Thymus (tissue), 11 donors: ENCODE results near the gene ARID1B. TPM values are rescaled to one million over a fixed set of nuclear protein-coding genes. Genes with fewer than 3 reads are reported as not detected.

Experiments
- DNase-seq, 9 donors: peaks; one replicate each; pipeline ENCODE4 v3.0.0-alpha.2; 2013; ENCODE audit warnings: low spot score in 9 of 9, low read depth in 6 of 9, missing footprints in 1 of 9
- H3K27ac ChIP-seq, 2 donors: one replicate each; pipeline ENCODE4 v1.5.1; 2013; ENCODE audit warnings: control low read depth in 1 of 2, low read depth in 1 of 2, low read length in 1 of 2, mild to moderate bottlenecking in 1 of 2, moderate library complexity in 1 of 2
- H3K27me3 ChIP-seq, 2 donors: one replicate each; pipeline ENCODE4 v1.5.1; 2013; ENCODE audit warnings: low read length in 1 of 2; ENCODE audit not compliant: control insufficient read depth in 2 of 2, insufficient read depth in 1 of 2
- H3K36me3 ChIP-seq, 2 donors: one replicate each; pipeline ENCODE4 v1.5.1; 2013; ENCODE audit warnings: low read length in 1 of 2, mild to moderate bottlenecking in 1 of 2, moderate library complexity in 1 of 2; ENCODE audit not compliant: control insufficient read depth in 2 of 2, insufficient read depth in 2 of 2
- H3K4me1 ChIP-seq, 2 donors: one replicate each; pipeline ENCODE4 v1.5.1; 2013; ENCODE audit warnings: low read length in 2 of 2; ENCODE audit not compliant: control insufficient read depth in 2 of 2, insufficient read depth in 2 of 2
- H3K4me3 ChIP-seq, 2 donors: one replicate each; pipeline ENCODE4 v1.5.1; 2013; ENCODE audit warnings: low read length in 2 of 2, control low read depth in 1 of 2, mild to moderate bottlenecking in 1 of 2
- H3K9me3 ChIP-seq, 2 donors: one replicate each; pipeline ENCODE4 v1.5.1; 2013; ENCODE audit warnings: low read length in 1 of 2, mild to moderate bottlenecking in 1 of 2; ENCODE audit not compliant: control insufficient read depth in 2 of 2, insufficient read depth in 1 of 2
- WGBS: extraction: QIAGEN DNeasy Blood & Tissue Kit; methylation state at CpG from one replicate; pipeline ENCODE4 v1.1.7; 2013; 5-methylcytosine and 5-hydroxymethylcytosine counted together
- polyA plus RNA-seq: library from polyadenylated mRNA; stranded (reverse); fragments of 200-250 nt; gene quantifications from one replicate; pipeline ENCODE4 v1.2.3, GENCODE V29; 2013
- total RNA-seq: library from RNA; stranded (reverse); fragments of 120-200 nt; gene quantifications from one replicate; pipeline ENCODE4 v1.2.4, GENCODE V29; 2013
- donor health status: healthy.

Gene ARID1B
- total and polyA plus RNA-seq, 2 donors, result 24.0 to 26.5 TPM

DNA sequence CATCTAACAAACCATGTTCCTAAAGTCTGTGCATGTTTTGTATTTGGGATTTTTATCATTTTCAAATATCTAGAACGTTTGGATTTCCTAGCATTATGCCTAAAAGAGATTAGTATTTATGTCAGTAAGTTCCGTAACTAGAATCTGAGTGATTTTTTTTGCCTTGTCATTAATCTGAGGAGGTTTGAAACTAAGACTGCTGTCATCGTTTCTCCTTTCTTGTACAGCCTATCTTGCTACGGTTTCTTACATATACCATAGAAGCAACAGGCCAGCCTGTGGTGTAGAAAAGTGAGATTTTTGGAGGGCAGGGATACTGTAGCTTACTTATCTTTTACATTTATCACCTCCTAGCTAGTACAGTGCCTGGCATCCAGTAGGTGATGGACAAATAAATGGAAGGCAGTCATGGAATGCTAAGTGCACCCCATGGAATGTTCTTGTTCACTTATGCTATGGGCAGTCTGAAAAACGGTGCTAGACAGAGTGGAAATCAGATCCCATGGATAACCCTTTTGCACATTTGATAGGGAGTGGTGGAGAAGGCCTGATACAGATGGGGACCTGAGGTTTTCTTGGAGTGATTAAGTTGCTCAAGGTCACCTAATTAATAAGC is 93.9 kb downstream of the ARID1B start:
- no peak overlapping the region for H3K27ac ChIP-seq
- 85% methylated on average over 5 of the region's 5 CpGs for WGBS
- H3K4me3 ChIP-seq, result no peak overlapping the region
- no peaks in the 10 kb centered on the region for H3K27me3 ChIP-seq
- H3K4me1 ChIP-seq, result peaks cover 0 to 5% of the 10 kb centered on the region in 2 donors
- no peaks in the 10 kb centered on the region for H3K9me3 ChIP-seq
- peaks cover 3 to 14% of the 10 kb centered on the region in 2 donors for H3K36me3 ChIP-seq
- DNase-seq, result no peak

DNA sequence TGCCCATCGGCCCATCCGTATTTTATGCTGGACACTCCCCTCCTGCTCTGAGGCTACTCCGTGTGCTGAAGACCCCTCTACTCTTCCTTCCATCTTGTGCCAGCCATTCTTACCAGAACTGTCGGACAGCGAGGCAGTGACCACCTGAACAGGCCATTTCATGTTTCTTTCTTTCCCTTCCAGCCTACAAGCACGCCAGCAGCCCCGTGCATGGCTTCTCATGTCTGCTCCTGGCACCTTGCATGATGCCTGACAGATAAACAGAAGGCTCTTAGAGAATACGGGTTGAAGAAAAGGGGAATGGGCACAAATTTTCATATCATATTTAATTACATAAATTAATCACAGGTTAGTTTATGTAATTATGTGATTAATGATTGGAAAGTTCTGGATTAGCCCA is 95.7 kb downstream of the ARID1B start:
- Histone ChIP-seq H3K9me3 (no peaks in the 10 kb centered on the region), H3K27me3 (no peaks in the 10 kb centered on the region), H3K36me3 (peaks cover 3 to 12% of the 10 kb centered on the region in 2 donors), H3K4me1 (no peaks in the 10 kb centered on the region), H3K4me3 (no peak overlapping the region), H3K27ac (no peak overlapping the region)
- 97% methylated on average over 8 of the region's 8 CpGs for WGBS
- no peak for DNase-seq

DNA sequence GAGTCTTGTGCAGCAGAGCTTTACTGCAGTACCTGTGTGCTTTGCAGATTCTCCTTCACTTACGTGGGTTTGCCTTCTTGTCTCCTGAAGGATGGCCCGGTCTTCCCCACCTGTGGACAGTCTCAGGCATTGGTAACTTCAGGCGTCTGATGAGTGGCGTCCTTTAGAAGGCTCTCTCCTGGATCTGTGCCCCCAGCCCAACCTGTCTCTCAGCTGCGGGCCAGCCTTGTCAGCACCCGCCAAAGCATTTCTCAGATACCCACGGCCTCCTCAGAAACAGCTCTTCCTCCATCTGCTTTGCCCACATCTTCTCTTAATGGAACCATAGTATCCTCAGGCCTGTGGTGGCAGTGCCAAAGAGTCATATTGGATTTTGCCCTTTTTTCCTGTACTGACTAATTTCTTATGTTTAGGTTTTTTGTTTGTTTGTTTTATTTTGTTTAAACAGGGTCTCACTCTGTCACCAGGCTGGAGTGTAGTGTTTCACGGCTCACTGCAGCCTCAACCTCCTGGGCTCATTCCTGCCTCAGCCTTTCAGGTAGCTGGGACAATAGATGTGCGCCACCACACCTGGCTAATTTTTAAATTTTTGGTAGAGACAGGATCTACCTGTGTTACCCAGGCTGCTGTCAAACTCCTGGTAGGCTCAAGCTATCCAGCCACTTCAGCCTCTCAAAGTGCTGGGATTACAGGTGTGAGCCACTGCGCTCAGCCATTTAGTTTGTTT is 96.6 kb downstream of the ARID1B start:
- Histone ChIP-seq H3K36me3 (peaks cover 3 to 18% of the 10 kb centered on the region in 2 donors), H3K27ac (no peak overlapping the region), H3K4me1 (peaks cover 0 to under 1% of the 10 kb centered on the region in 2 donors), H3K9me3 (no peaks in the 10 kb centered on the region), H3K27me3 (no peaks in the 10 kb centered on the region), H3K4me3 (no peak overlapping the region)
- no peak for DNase-seq
- 95% methylated on average over 10 of the region's 10 CpGs for WGBS

DNA sequence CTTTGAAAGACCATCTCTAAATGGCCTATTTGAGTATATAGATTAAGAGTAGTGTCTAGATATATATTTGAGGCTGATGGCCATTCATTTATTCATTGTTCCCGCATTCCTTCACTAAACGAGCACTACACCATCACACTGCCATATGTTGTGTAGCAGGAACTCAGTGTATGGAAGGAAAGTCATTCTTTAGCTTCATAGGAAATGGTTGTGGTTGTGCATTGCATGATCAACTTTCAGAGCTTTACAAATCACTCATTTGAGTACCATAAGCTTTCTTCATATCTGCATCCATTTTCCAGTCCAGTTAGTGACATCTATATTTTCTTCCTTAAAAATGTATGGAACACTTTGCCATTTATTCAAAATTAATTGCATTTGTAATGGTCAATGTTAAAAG is 97.9 kb downstream of the ARID1B start:
- H3K36me3 ChIP-seq, result peaks cover 3 to 17% of the 10 kb centered on the region in 2 donors
- H3K4me3 ChIP-seq, result no peak overlapping the region
- WGBS, result 69% methylated on average over 2 of the region's 2 CpGs
- no peaks in the 10 kb centered on the region for H3K27me3 ChIP-seq
- no peaks in the 10 kb centered on the region for H3K9me3 ChIP-seq
- peaks cover 0 to 5% of the 10 kb centered on the region in 2 donors for H3K4me1 ChIP-seq
- no peak overlapping the region for H3K27ac ChIP-seq
- DNase-seq, result no peak

DNA sequence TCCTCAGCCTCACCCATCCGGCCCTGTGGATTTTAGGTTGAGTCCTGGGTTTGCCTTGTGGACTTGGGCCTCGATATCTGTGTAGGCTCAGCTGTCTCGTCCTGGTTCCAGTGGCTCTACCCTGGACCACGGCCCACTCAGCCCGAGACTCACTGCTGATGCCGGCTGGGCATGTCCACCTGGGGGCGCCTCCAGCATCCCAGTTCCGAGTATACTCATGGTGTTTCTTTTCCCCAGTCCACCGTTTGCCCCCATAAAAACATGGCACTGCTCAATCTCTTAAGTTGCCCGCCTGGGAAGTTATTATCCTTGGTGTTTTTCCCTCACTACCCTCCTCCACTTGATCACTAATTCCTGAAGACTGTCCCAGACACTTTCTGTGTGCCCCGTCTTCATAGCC is 99.1 kb downstream of the ARID1B start:
- Histone ChIP-seq H3K4me1 (peaks cover 0 to 7% of the 10 kb centered on the region in 2 donors), H3K4me3 (no peak overlapping the region)
- no peak for DNase-seq

DNA sequence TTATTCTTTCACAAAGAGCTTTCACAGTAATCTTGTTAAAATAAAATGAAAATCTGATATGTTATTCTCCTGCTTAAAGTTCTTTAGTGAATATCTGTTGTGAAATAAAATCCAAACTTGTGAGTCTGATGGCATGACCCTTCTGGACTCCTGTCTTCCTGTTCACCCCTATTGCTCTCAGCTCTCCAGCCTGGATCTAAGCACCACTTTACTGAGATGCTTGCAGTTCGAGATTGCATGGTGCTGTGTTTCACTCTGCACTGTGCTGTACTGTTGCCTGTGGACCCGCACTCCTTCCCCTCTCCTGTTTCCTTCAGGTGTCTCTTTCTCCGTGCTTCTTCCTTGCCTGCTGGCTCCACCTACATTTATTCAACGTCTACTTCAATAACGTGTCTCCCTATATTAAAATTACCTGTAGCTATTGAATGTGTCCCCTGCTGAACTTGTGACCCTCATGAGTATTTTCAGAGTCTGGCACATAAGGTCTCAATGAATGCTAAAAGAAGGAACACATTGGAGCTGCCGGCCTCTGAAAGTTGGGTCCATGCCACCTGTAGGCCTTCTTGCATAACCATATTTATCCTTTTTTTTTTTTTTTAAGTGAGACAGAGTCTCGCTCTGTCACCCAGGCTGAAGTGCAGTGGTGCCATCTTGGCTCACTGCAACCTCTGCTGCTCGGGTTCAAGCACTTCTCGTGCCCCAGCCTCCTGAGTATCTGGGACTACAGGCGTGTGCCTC is 100.1 kb downstream of the ARID1B start:
- H3K27ac ChIP-seq, result no peak overlapping the region
- 90% methylated on average over 10 of the region's 10 CpGs for WGBS
- H3K9me3 ChIP-seq, result no peaks in the 10 kb centered on the region
- DNase-seq, result no peak
- no peaks in the 10 kb centered on the region for H3K27me3 ChIP-seq
- no peak overlapping the region for H3K4me3 ChIP-seq
- H3K36me3 ChIP-seq, result peaks cover 3 to 13% of the 10 kb centered on the region in 2 donors
- peaks cover 6 to 16% of the 10 kb centered on the region in 2 donors for H3K4me1 ChIP-seq

More for the DNA sequence above, 99.1 kb downstream of the ARID1B start:
- Histone ChIP-seq H3K36me3 (peaks cover 3 to 13% of the 10 kb centered on the region in 2 donors), H3K27me3 (no peaks in the 10 kb centered on the region), H3K9me3 (no peaks in the 10 kb centered on the region), H3K27ac (no peak overlapping the region)
- WGBS, result 97% methylated on average over 11 of the region's 11 CpGs

DNA sequence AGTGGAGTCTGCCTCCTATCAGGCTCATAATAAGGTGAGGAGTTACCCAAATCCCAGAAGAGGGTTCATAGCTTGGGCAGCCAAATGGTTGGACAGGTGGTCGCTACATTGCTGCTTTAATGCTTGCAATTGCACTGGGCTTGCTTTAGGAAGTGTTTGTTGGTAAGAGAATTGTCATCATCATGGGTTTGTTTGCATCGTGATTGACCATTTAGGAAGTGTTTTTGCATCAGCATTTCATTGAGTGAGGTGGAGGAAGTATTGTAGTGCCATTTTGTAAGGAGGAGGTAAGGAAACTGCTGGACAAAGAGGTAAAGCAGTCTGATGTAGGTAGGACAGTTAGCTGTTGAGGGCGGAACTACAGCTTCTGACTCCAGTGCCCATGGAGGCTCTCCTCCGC is 101.5 kb downstream of the ARID1B start:
- Histone ChIP-seq H3K27me3 (no peaks in the 10 kb centered on the region), H3K4me3 (no peak overlapping the region), H3K27ac (no peak overlapping the region), H3K4me1 (peaks cover 19 to 28% of the 10 kb centered on the region in 2 donors), H3K9me3 (no peaks in the 10 kb centered on the region), H3K36me3 (peaks cover under 1 to 10% of the 10 kb centered on the region in 2 donors)
- DNase-seq, result no peak
- WGBS, result 97% methylated on average over 4 of the region's 4 CpGs

DNA sequence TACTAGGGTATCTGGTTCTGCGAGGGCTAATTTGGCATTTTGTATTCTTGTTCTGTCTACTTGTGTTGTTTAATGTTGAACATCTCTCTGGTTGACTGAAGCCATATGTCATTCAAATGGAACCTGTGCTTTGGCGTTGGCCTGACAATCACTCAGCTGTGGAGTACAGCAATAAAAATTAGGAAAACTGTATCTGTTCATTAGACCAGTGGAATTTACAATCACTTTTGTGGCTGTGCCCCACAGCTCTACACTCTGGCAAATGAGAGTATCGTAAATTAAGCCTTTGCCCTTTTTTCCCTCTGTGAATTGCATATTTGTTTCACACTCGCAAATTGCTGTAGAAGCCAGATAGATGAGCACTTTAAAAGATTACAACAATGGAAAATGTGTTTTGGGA is 102.0 kb downstream of the ARID1B start:
- Histone ChIP-seq H3K36me3 (peaks cover 0 to 8% of the 10 kb centered on the region in 2 donors), H3K4me3 (no peak overlapping the region), H3K9me3 (no peaks in the 10 kb centered on the region), H3K27me3 (no peaks in the 10 kb centered on the region), H3K27ac (no peak overlapping the region), H3K4me1 (peaks cover 19 to 29% of the 10 kb centered on the region in 2 donors)
- DNase-seq, result no peak
- 94% methylated on average over 4 of the region's 4 CpGs for WGBS

DNA sequence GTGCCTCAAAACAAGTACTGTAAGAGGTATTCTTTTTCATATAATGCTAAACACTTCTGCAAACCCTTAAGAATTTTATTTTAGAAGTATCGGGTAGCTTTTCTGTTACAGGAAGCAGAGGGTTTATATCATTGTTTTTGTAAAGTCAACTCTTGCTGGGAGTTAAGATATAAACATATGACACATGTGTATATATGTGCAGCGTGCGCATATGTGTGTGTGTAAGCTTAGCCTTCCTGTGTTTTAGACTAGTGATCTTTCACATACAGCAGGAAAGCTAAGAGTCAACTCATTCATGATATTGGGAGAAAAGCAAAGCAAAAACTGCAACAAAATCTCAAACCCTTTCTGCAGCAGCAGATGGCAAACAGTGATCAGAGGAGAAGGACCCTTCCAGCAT is 102.4 kb downstream of the ARID1B start:
- peaks cover 19 to 29% of the 10 kb centered on the region in 2 donors for H3K4me1 ChIP-seq
- no peak for DNase-seq
- 81% methylated on average over 3 of the region's 3 CpGs for WGBS

More for the DNA sequence above, 102.4 kb downstream of the ARID1B start:
- no peak overlapping the region for H3K27ac ChIP-seq
- no peak overlapping the region for H3K4me3 ChIP-seq
- peaks cover 0 to 6% of the 10 kb centered on the region in 2 donors for H3K36me3 ChIP-seq
- no peaks in the 10 kb centered on the region for H3K9me3 ChIP-seq
- H3K27me3 ChIP-seq, result no peaks in the 10 kb centered on the region
